ENCODE data around the gene OR2T5. TPM values are rescaled to one million over a fixed set of nuclear protein-coding genes. Genes with fewer than 3 reads are reported as not detected.
"Not testable (repeated sequence)": the region's sequence is repeated elsewhere in the genome, so short reads cannot be mapped to it uniquely, and the experiment has no call there.

OR2T5 gene
- total RNA-seq (2014; rRNA removed), result not detected in 2 replicates
- polyA plus RNA-seq (2012), result not detected

- DNase-seq (ENCODE audit: low read depth), result not testable (repeated sequence)
Observed at GRCh38 chr1:248488289-248488688, at the start of gene OR2T5. TSS of gene OR2T5 (plus strand) at chr1:248488589. CDS start at chr1:248488589, 0 bp downstream.

DNA sequence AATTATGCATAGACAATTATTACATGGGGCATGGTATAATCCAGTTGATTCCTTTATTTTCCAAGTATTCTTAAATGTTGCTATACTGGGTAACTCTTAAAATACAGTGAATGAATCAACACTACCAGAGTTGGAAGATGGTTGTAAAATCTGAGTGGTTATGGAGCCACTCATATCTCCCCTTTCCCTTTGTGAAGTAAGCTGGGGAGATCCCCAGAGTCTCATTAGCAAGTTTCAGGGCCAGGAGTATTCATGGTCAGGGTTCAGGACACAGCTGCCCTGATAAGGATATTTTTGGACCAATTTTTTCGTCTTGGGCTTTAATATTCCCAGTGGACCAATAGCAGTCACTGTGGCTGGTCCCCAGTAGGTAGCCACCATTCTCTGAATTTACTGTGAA, 49.7 kb upstream of the OR2T5 start:
- DNase-seq (ENCODE audit: low read depth), result not testable (repeated sequence)

DNA sequence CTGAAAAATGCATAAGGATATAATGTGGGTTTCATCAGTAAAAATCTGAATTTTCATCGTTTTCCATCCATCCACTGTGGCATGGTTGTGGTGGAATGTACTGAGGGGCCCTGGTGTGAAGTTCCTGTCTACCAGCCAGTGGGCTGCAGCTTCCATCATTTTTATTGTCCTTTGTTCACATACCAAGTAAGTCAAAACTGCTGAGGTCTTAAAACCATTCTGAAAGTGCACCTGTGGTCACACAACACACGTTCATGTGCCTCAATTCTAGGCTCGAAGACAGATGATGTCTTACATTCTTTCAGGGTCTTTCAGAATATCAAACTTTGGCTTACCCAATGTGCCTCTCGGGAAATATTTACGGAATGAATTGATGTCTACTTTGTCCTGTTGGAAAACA, 49.1 kb upstream of the OR2T5 start:
- not testable (repeated sequence) for DNase-seq (ENCODE audit: low read depth)

- not testable (repeated sequence) for DNase-seq (ENCODE audit: low read depth)
Observed at GRCh38 chr1:248442500-248443277, 45.7 kb upstream of the OR2T5 start.

GRCh38 chr1:248444603-248445002, 43.8 kb upstream of the OR2T5 start:
- not testable (repeated sequence) for DNase-seq (ENCODE audit: low read depth)

DNA sequence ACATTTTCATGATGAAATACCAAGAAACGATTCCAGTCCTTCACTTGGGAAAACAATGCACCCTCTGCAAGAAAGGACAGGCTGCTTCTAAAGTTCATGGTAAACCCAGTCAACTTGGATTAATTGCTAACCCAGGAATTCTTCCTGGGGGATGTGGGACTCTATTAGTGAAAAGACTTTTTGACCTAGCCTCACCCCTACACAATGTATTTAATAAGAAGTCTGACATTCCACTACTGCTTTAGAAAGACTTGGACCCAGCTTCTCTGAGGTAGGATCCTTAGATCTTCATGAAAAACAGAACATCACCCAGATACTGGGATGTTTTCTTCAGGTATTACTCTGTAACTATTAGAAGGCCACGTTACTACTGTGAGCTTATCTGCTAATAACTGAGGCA, 43.0 kb upstream of the OR2T5 start, which contains the start of gene OR2T2:
OR2T2 (plus strand) TSS at position 239 of the 400 bp plus-strand sequence. CDS start 7,161 bp downstream, outside the sequence.
- DNase-seq (ENCODE audit: low read depth), result not testable (repeated sequence)

DNA sequence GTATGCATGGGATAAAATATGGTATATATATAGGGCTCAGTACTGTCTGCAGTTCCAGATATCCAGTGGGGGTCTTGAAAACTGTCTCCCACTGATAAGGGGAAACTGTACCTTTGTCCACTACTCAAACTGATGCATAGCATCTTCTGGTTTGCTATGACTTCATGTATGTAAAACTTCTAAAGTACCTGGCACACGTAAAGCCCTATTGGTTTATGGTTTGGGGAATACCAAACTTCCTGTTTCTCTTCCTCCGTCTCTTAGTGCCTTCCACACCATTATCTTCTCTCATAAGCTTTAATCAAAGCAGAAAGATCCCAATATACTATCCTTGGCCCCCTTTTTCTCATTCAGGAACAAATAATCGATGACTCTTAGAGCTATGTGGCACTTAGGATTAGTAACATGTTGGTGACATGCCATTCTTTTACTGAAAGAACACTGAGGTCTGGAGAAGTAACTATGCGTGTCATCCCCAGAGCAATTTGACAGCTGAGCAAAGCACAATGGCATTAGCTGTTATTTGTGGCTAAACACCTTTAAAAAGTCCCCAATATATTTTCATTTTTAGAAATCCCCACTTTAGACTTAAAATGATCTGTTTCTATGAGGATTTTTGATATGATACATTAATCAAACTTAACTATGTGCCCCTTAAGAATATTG, 39.8 kb upstream of the OR2T5 start:
- DNase-seq (ENCODE audit: low read depth), result not testable (repeated sequence)

GRCh38 chr1:248449821-248450465, 38.4 kb upstream of the OR2T5 start:
- DNase-seq (ENCODE audit: low read depth), result not testable (repeated sequence)

GRCh38 chr1:248450466-248451145, 37.8 kb upstream of the OR2T5 start:
- DNase-seq (ENCODE audit: low read depth), result not testable (repeated sequence)

DNA sequence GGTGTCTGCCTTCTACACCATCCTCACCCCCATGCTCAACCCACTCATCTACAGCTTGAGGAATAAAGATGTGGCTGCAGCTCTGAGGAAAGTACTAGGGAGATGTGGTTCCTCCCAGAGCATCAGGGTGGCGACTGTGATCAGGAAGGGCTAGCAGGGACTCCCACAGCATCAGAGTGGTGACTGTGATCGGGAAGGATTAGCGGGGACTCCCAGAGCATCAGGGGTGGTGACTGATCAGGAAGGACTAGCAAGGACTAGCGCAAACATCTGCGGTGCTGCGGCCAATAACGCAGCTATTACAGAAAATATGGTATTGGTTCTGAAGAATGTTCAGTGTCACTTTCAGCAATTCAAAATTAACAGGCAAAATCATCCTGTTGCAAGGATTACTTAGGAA, 34.8 kb upstream of the OR2T5 start:
- DNase-seq (ENCODE audit: low read depth), result not testable (repeated sequence)

GRCh38 chr1:248455045-248455444, 33.3 kb upstream of the OR2T5 start:
- not testable (repeated sequence) for DNase-seq (ENCODE audit: low read depth)

DNA sequence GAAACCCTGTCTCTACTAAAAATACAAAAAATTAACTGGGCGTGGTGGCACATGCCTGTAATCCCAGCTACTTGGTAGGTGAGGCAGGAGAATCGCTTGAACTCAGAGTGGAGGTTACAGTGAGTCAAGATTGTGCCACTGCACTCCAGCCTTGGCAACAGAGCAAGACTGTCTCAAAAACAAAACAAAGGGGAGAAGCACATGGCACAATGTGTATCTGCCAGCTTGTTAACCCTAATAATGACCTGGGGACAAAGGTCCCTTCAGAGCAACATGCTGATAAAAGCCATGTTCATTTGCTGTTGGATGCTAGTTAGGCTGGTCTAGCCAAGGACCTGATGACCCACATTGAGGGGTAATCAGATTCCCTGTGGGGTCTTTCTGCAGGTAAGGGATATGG, 31.8 kb upstream of the OR2T5 start:
- DNase-seq (ENCODE audit: low read depth), result not testable (repeated sequence)

- not testable (repeated sequence) for DNase-seq (ENCODE audit: low read depth)
Observed at GRCh38 chr1:248459117-248459516, 29.3 kb upstream of the OR2T5 start.

- DNase-seq (ENCODE audit: low read depth), result no peak
Observed at GRCh38 chr1:248471154-248471553, 17.2 kb upstream of the OR2T5 start.

- DNase-seq (ENCODE audit: low read depth), result not testable (repeated sequence)
Observed at GRCh38 chr1:248472111-248472510, 16.3 kb upstream of the OR2T5 start.

GRCh38 chr1:248473051-248473450, 15.3 kb upstream of the OR2T5 start, which contains the start of gene OR2T3:
TSS of gene OR2T3 (plus strand) at chr1:248473351. CDS start at chr1:248473351, 0 bp downstream.
- DNase-seq (ENCODE audit: low read depth), result not testable (repeated sequence)

DNA sequence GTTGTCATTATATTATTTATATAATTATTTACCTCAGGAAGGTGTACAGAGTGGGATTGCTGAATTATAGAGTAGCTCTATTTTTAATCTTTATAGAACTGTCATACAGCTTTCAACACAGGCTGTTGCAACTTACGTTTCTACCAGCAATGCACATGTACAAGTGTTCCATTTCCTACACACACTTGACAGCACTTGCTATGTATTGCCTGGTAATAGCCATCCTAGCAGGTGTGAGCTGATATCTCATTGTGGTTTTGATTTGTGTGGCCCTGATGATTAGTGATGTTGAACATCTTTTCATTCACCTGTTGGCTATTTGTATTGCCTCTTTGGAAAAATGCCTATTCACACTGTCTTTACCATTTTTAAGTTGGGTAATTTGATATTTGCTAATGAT, 12.7 kb upstream of the OR2T5 start:
- not testable (repeated sequence) for DNase-seq (ENCODE audit: low read depth)

GRCh38 chr1:248481686-248482579, 6.5 kb upstream of the OR2T5 start:
- not testable (repeated sequence) for DNase-seq (ENCODE audit: low read depth)

GRCh38 chr1:248496661-248497060, 8.3 kb downstream of the OR2T5 start:
- not testable (repeated sequence) for DNase-seq (ENCODE audit: low read depth)
